Cardiac septum (tissue), 1 donor: ENCODE results near the gene RRP15. TPM values are rescaled to one million over a fixed set of nuclear protein-coding genes. Genes with fewer than 3 reads are reported as not detected.

Source experiments
- DNase-seq: peaks from one replicate; pipeline ENCODE4 v3.0.0-alpha.2; 2020; ENCODE audit warnings: low spot score
- intact Hi-C: fragments of 100-400 bp; cut with DNase I; formaldehyde crosslinking; loops from one replicate; pipeline ENCODE4 v1.14.0; 2022
- total RNA-seq: library from RNA; stranded (reverse); fragmentation: NEBNext Ultra II Directional; extraction: Animal tissue kit (Norgen Biotek cat#: 25700); gene quantifications from one replicate; pipeline ENCODE4 v1.2.1, GENCODE V29; 2021
- donor health status: DM: no; HTN: no; CAD: no.

Gene RRP15
- total RNA-seq, 1 donor from 2014 or later, result 18.7 TPM

GRCh38 chr1:218351391-218352074, 66.4 kb downstream of the RRP15 start:
- DNase-seq, result no peak

GRCh38 chr1:218352075-218352438, 67.0 kb downstream of the RRP15 start:
- intact Hi-C loops, result no loop called here
- no peak for DNase-seq

More at GRCh38 chr1:218351391-218352074, 66.4 kb downstream of the RRP15 start:
- intact Hi-C loops, result no loop called here

GRCh38 chr1:218353656-218354055, 68.6 kb downstream of the RRP15 start:
- intact Hi-C loops, result no loop called here

GRCh38 chr1:218355278-218355677, 70.2 kb downstream of the RRP15 start:
- intact Hi-C loops, result no loop called here
- DNase-seq, result no peak

More at GRCh38 chr1:218353656-218354055, 68.6 kb downstream of the RRP15 start:
- no peak for DNase-seq

- intact Hi-C loops, result no loop called here
- no peak for DNase-seq
Observed at GRCh38 chr1:218357211-218357892, 72.3 kb downstream of the RRP15 start.

- intact Hi-C loops, result no loop called here
- DNase-seq, result no peak
Observed at GRCh38 chr1:218357893-218358232, 72.8 kb downstream of the RRP15 start.

- intact Hi-C loops, result no loop called here
- DNase-seq, result no peak
Observed at GRCh38 chr1:218361298-218362065, 76.4 kb downstream of the RRP15 start.

GRCh38 chr1:218362418-218363076, 77.5 kb downstream of the RRP15 start:
- DNase-seq, result no peak
- intact Hi-C loops, result no loop called here

- intact Hi-C loops, result no loop called here
- DNase-seq, result no peak
Observed at GRCh38 chr1:218363141-218363540, 78.0 kb downstream of the RRP15 start.

- intact Hi-C loops, result no loop called here
- no peak for DNase-seq
Observed at GRCh38 chr1:218364028-218364710, 79.1 kb downstream of the RRP15 start.

- DNase-seq, result no peak
- intact Hi-C loops, result no loop called here
Observed at GRCh38 chr1:218365226-218365999, 80.3 kb downstream of the RRP15 start.

GRCh38 chr1:218366322-218367052, 81.4 kb downstream of the RRP15 start:
- no peak for DNase-seq
- intact Hi-C loops, result no loop called here

GRCh38 chr1:218367118-218367517, 82.0 kb downstream of the RRP15 start:
- intact Hi-C loops, result no loop called here
- no peak for DNase-seq

GRCh38 chr1:218368686-218369085, 83.6 kb downstream of the RRP15 start:
- no peak for DNase-seq
- intact Hi-C loops, result no loop called here

GRCh38 chr1:218369688-218370511, 84.8 kb downstream of the RRP15 start:
- intact Hi-C loops, result no loop called here
- no peak for DNase-seq

GRCh38 chr1:218371927-218372672, 87.0 kb downstream of the RRP15 start:
- DNase-seq, result no peak
- intact Hi-C loops, result no loop called here
